Tibial artery (tissue), 4 donors: ENCODE results near the gene ARHGAP24.

Source experiments
- DNase-seq, 2 donors: peaks; one replicate each; pipeline ENCODE4 v3.0.0-alpha.2; 2019
- H3K27ac ChIP-seq, 2 donors: fragments of 200-600 bp; sonication (generic) in 1 of 2; 1 replicate in 1 of 2; 2 replicates in 1 of 2; pipeline ENCODE4 v1.5.1; 2018 to 2019; ENCODE audit warnings: mild to moderate bottlenecking in 1 of 2
- H3K27me3 ChIP-seq, 2 donors: fragments of 200-600 bp; sonication (generic) in 1 of 2; one replicate each; pipeline versions ENCODE4 v1.5.1 to v1.6.0; 2016 to 2019
- H3K36me3 ChIP-seq, 3 donors: fragments of 200-600 bp; sonication (generic) in 2 of 3; one replicate each; pipeline ENCODE4 v1.5.1; 2016 to 2019; ENCODE audit warnings: mild to moderate bottlenecking in 2 of 3
- H3K4me1 ChIP-seq, 4 donors: fragments of 200-600 bp; sonication (generic) in 2 of 4; 1 replicate in 3 of 4; 2 replicates in 1 of 4; pipeline ENCODE4 v1.5.1; 2016 to 2019
- H3K4me3 ChIP-seq, 2 donors: fragments of 200-600 bp; sonication (generic) in 1 of 2; 1 replicate in 1 of 2; 2 replicates in 1 of 2; pipeline ENCODE4 v1.5.1; 2018 to 2019; ENCODE audit warnings: mild to moderate bottlenecking in 2 of 2
- H3K9me3 ChIP-seq, 3 donors: fragments of 200-600 bp; sonication (generic) in 1 of 3; one replicate each; pipeline ENCODE4 v1.5.1; 2016 to 2019
- CTCF ChIP-seq, 2 experiments: fragments of 200-600 bp in 1 of 2; fragments of 450-650 bp in 1 of 2; IDR thresholded peaks; one replicate each; pipeline ENCODE4 v1.5.1; 2017 to 2019; ENCODE audit warnings: antibody characterized with exemption in 2 of 2, mild to moderate bottlenecking in 1 of 2, moderate library complexity in 1 of 2
- intact Hi-C: fragments of 100-400 bp; cut with DNase I; formaldehyde crosslinking; loops from one replicate; pipeline ENCODE4 v1.15.0; 2023; ENCODE audit warnings: low total_unique reads

ARHGAP24 gene

GRCh38 chr4:85780664-85781063 lies 305.7 kb downstream of the ARHGAP24 start:
- peaks cover 0 to 80% (median 2%) of the 10 kb centered on the region in 4 donors for H3K4me1 ChIP-seq
- no peak for TF ChIP-seq CTCF (IDR thresholded peaks at IDR 0.05)
- no peaks in the 10 kb centered on the region for H3K27me3 ChIP-seq
- DNase-seq = no peak
- no peaks in the 10 kb centered on the region for H3K36me3 ChIP-seq
- intact Hi-C loops = no loop called here
- H3K9me3 ChIP-seq = no peaks in the 10 kb centered on the region
- H3K27ac ChIP-seq = peak overlapping the region; percentile 40 to 76
- peak overlapping the region in 1 of 2 donors; percentile 53 for H3K4me3 ChIP-seq

- no peak overlapping the region for H3K4me3 ChIP-seq
- peaks cover 0 to 91% (median 4%) of the 10 kb centered on the region in 4 donors for H3K4me1 ChIP-seq
- peak overlapping the region; percentile 5 to 43 for H3K27ac ChIP-seq
- TF ChIP-seq CTCF (IDR thresholded peaks at IDR 0.05) = no peak
- no peaks in the 10 kb centered on the region for H3K9me3 ChIP-seq
- no peaks in the 10 kb centered on the region for H3K36me3 ChIP-seq
- no peak for DNase-seq
- intact Hi-C loops = no loop called here
- no peaks in the 10 kb centered on the region for H3K27me3 ChIP-seq
These were observed 308.5 kb downstream of the ARHGAP24 start for GRCh38 chr4:85783483-85783882.

- Histone ChIP-seq H3K4me3 (no peak overlapping the region), H3K27me3 (no peaks in the 10 kb centered on the region), H3K9me3 (no peaks in the 10 kb centered on the region), H3K4me1 (peaks cover 0 to 95% (median 6%) of the 10 kb centered on the region in 4 donors), H3K27ac (peak overlapping the region; percentile 5 to 43), H3K36me3 (no peaks in the 10 kb centered on the region)
- intact Hi-C loops = no loop called here
- no peak for TF ChIP-seq CTCF (IDR thresholded peaks at IDR 0.05)
- no peak for DNase-seq
These were observed 308.9 kb downstream of the ARHGAP24 start for GRCh38 chr4:85783900-85784299.

- intact Hi-C loops = no loop called here
- no peaks in the 10 kb centered on the region for H3K27me3 ChIP-seq
- H3K9me3 ChIP-seq = no peaks in the 10 kb centered on the region
- H3K27ac ChIP-seq = peak overlapping the region; percentile 5 to 43
- no peak for DNase-seq
- peaks cover 0 to 99% (median 7%) of the 10 kb centered on the region in 4 donors for H3K4me1 ChIP-seq
- H3K36me3 ChIP-seq = no peaks in the 10 kb centered on the region
- TF ChIP-seq CTCF (IDR thresholded peaks at IDR 0.05) = no peak
- H3K4me3 ChIP-seq = no peak overlapping the region
These were observed 309.4 kb downstream of the ARHGAP24 start for GRCh38 chr4:85784348-85784747.

- H3K4me1 ChIP-seq = peaks cover 0 to 99% (median 7%) of the 10 kb centered on the region in 4 donors
- no peaks in the 10 kb centered on the region for H3K36me3 ChIP-seq
- intact Hi-C loops = no loop called here
These were observed 310.0 kb downstream of the ARHGAP24 start for GRCh38 chr4:85784947-85785346.

More at GRCh38 chr4:85784947-85785346, 310.0 kb downstream of the ARHGAP24 start:
- TF ChIP-seq CTCF (IDR thresholded peaks at IDR 0.05) = no peak
- no peak for DNase-seq
- H3K4me3 ChIP-seq = no peak overlapping the region
- no peaks in the 10 kb centered on the region for H3K27me3 ChIP-seq
- H3K9me3 ChIP-seq = no peaks in the 10 kb centered on the region
- peak overlapping the region in 1 of 2 donors; percentile 43 for H3K27ac ChIP-seq
